Fibroblast of lung (primary cell): Measurements from ENCODE around the gene PGBD1. TPM values are rescaled to one million over a fixed set of nuclear protein-coding genes. Genes with fewer than 3 reads are reported as not detected.
A peak's percentile ranks its signal among the peaks of the same experiment; 100 is the strongest.

ENCODE experiments used
- DNase-seq, 2 donors: peaks; one replicate each; pipeline versions ENCODE4 v3.0.0 to v3.0.0-alpha.2; 2010; ENCODE audit warnings: low read depth in 2 of 2
- H2AFZ ChIP-seq: 2 replicates; pipeline ENCODE4 v1.5.1; 2012; ENCODE audit warnings: low read length, control low read depth, inconsistent platforms
- H3K27ac ChIP-seq: 2 replicates; pipeline ENCODE4 v1.5.1; 2011; ENCODE audit warnings: low read length, control low read depth; ENCODE audit not compliant: insufficient read depth
- H3K27me3 ChIP-seq: 2 replicates; pipeline ENCODE4 v1.5.1; 2011; ENCODE audit warnings: mild to moderate bottlenecking, low read length; ENCODE audit not compliant: control insufficient read depth, insufficient read depth
- H3K36me3 ChIP-seq: 2 replicates; pipeline ENCODE4 v1.5.1; 2011; ENCODE audit warnings: low read length; ENCODE audit not compliant: control insufficient read depth, insufficient read depth
- H3K4me1 ChIP-seq: 2 replicates; pipeline ENCODE4 v1.5.1; 2011; ENCODE audit warnings: low read length; ENCODE audit not compliant: control insufficient read depth, insufficient read depth; ENCODE audit errors: extremely low read depth
- H3K4me2 ChIP-seq: 2 replicates; pipeline ENCODE4 v1.5.1; 2011; ENCODE audit warnings: low read length, control low read depth; ENCODE audit not compliant: insufficient read depth; ENCODE audit errors: extremely low read depth
- H3K4me3 ChIP-seq, 4 experiments: fragments of 200-600 bp in 1 of 4; sonication (generic) in 1 of 4; replicated peaks in 1 of 4; 2 replicates each; pipeline ENCODE4 v1.5.1; 2011 to 2016; ENCODE audit warnings: low read length in 4 of 4, low read depth in 3 of 4, mild to moderate bottlenecking in 3 of 4, control low read depth in 2 of 4, inconsistent platforms in 1 of 4, mixed read lengths in 1 of 4; ENCODE audit not compliant: insufficient read depth in 1 of 4; ENCODE audit errors: control extremely low read depth in 1 of 4
- H3K79me2 ChIP-seq: 2 replicates; pipeline ENCODE4 v1.5.1; 2012; ENCODE audit warnings: mild to moderate bottlenecking, low read length, inconsistent platforms; ENCODE audit not compliant: control insufficient read depth, insufficient read depth
- H3K9ac ChIP-seq: 2 replicates; pipeline ENCODE4 v1.5.1; 2011; ENCODE audit warnings: mild to moderate bottlenecking, low read length, control low read depth; ENCODE audit not compliant: insufficient read depth
- H3K9me3 ChIP-seq: 2 replicates; pipeline ENCODE4 v1.5.1; 2012; ENCODE audit warnings: low read depth, low read length; ENCODE audit not compliant: control insufficient read depth, insufficient read depth
- H4K20me1 ChIP-seq: 2 replicates; pipeline ENCODE4 v1.5.1; 2011; ENCODE audit warnings: low read length; ENCODE audit not compliant: control insufficient read depth, insufficient read depth; ENCODE audit errors: extremely low read depth
- EZH2 ChIP-seq: IDR thresholded peaks from 2 replicates; pipeline ENCODE4 v1.5.1; 2012; ENCODE audit warnings: low read length, control low read depth, mild to moderate bottlenecking; ENCODE audit errors: missing control alignments
- polyA plus RNA-seq, 2 donors: library from polyadenylated mRNA; depleted of rRNA in 1 of 2; stranded (reverse) in 1 of 2; unstranded in 1 of 2; fragments of >200 nt; gene quantifications; 2 replicates each; pipeline ENCODE4 v1.2.1, GENCODE V29; 2011 to 2012; ENCODE audit warnings: missing spikeins in 1 of 2
- total RNA-seq: library from RNA; depleted of rRNA; stranded (reverse); fragments of >200 nt; gene quantifications from 2 replicates; pipeline ENCODE4 v1.2.1, GENCODE V29; 2014
- TF ChIP-seq, protein P1 (sequence below), 2 donors: IDR thresholded peaks in 1 of 2; conservative IDR thresholded peaks in 1 of 2; 1 replicate in 1 of 2; 2 replicates in 1 of 2; pipeline ENCODE4 v1.5.1; 2011 to 2012; ENCODE audit warnings: low read length in 2 of 2, control low read depth in 1 of 2, inconsistent platforms in 1 of 2, low read depth in 1 of 2, mild to moderate bottlenecking in 1 of 2

Gene PGBD1
- total and polyA plus RNA-seq, 2 donors (not counting 1 experiment from before 2014, with no cell fraction given): 5.5 to 5.8 TPM

DNA sequence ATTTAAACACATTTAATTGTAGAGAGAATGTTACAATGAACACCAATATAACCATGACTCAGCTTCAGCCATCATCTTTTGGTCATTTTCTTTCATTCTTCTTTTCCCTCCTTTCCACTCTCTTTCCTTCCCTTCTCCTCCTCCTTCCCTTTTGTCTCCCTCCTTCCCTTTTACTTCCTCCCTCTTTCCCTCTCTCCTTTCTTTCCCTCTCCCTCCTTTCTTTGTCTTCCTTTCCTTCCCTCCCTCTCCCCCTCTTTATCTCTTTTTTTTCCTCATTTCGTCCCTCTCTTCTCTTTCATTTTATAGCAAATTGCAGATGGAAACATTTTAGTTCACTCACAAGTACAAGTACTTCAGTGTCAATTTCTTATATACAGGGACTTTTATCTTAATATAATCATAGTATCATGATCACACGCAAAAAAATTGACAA is 70.1 kb downstream of the PGBD1 start:
- Histone ChIP-seq H3K4me2 (peak overlapping the region; percentile 27), H2AFZ (no peak overlapping the region), H3K27me3 (no peaks in the 10 kb centered on the region), H3K36me3 (no peaks in the 10 kb centered on the region), H3K27ac (no peak overlapping the region), H3K9ac (no peak overlapping the region), H3K4me1 (peaks cover 3% of the 10 kb centered on the region), H3K4me3 (peak overlapping the region in 1 of 4 experiments; percentile 87), H3K9me3 (no peaks in the 10 kb centered on the region), H4K20me1 (no peaks in the 10 kb centered on the region), H3K79me2 (peaks cover 24% of the 10 kb centered on the region)
- no peak for TF ChIP-seq EZH2
- TF ChIP-seq, protein P1, sequence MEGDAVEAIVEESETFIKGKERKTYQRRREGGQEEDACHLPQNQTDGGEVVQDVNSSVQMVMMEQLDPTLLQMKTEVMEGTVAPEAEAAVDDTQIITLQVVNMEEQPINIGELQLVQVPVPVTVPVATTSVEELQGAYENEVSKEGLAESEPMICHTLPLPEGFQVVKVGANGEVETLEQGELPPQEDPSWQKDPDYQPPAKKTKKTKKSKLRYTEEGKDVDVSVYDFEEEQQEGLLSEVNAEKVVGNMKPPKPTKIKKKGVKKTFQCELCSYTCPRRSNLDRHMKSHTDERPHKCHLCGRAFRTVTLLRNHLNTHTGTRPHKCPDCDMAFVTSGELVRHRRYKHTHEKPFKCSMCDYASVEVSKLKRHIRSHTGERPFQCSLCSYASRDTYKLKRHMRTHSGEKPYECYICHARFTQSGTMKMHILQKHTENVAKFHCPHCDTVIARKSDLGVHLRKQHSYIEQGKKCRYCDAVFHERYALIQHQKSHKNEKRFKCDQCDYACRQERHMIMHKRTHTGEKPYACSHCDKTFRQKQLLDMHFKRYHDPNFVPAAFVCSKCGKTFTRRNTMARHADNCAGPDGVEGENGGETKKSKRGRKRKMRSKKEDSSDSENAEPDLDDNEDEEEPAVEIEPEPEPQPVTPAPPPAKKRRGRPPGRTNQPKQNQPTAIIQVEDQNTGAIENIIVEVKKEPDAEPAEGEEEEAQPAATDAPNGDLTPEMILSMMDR (conservative IDR thresholded peaks at IDR 0.05 in 1 of 2, IDR thresholded peaks at IDR 0.05 in 1 of 2; ENCODE audit: low read depth in 1 of 2, low read length in 2 of 2): no peak
- DNase-seq: no peak

Other genes with a start within 250 kb of the PGBD1 start
- 0.33 and 0.51 TPM in 2 replicates for gene ZNF165, start 201.0 kb upstream of the PGBD1 start, total RNA-seq
- 0.14 and 0.23 TPM in 2 replicates for gene ZNF165, start 201.0 kb upstream of the PGBD1 start, polyA plus RNA-seq
- gene ZSCAN16, start 157.0 kb upstream of the PGBD1 start, total RNA-seq: 5.9 and 6.6 TPM in 2 replicates
- 2.0 and 2.7 TPM in 2 replicates for gene ZSCAN16, start 157.0 kb upstream of the PGBD1 start, polyA plus RNA-seq
- gene ZKSCAN8, start 139.7 kb upstream of the PGBD1 start, total RNA-seq: 16.2 and 21.6 TPM in 2 replicates
- 10.2 and 13.4 TPM in 2 replicates for gene ZKSCAN8, start 139.7 kb upstream of the PGBD1 start, polyA plus RNA-seq
- gene ZSCAN9, start 56.3 kb upstream of the PGBD1 start, total RNA-seq: 9.5 and 11.6 TPM in 2 replicates
- gene ZSCAN9, start 56.3 kb upstream of the PGBD1 start, polyA plus RNA-seq: 10.3 and 11.3 TPM in 2 replicates
- gene ZKSCAN4, start 29.3 kb upstream of the PGBD1 start, total RNA-seq: 6.9 and 7.3 TPM in 2 replicates
- gene ZKSCAN4, start 29.3 kb upstream of the PGBD1 start, polyA plus RNA-seq: 3.0 and 4.4 TPM in 2 replicates
- gene NKAPL, start 22.3 kb upstream of the PGBD1 start, total RNA-seq: 2.8 and 3.3 TPM in 2 replicates
- 1.2 and 1.4 TPM in 2 replicates for gene NKAPL, start 22.3 kb upstream of the PGBD1 start, polyA plus RNA-seq
- 21.6 and 23.9 TPM in 2 replicates for gene ZSCAN26, start 14.4 kb upstream of the PGBD1 start, total RNA-seq
- gene ZSCAN26, start 14.4 kb upstream of the PGBD1 start, polyA plus RNA-seq: 12.7 and 16.6 TPM in 2 replicates
- 5.0 and 5.9 TPM in 2 replicates for gene ZSCAN31, start 54.6 kb downstream of the PGBD1 start, total RNA-seq
- 1.8 and 2.9 TPM in 2 replicates for gene ZSCAN31, start 54.6 kb downstream of the PGBD1 start, polyA plus RNA-seq
- gene ZKSCAN3, start 68.4 kb downstream of the PGBD1 start, total RNA-seq: 5.1 and 6.9 TPM in 2 replicates
- gene ZKSCAN3, start 68.4 kb downstream of the PGBD1 start, polyA plus RNA-seq: 3.2 and 3.9 TPM in 2 replicates
- 8.2 and 9.6 TPM in 2 replicates for gene ZSCAN12, start 118.2 kb downstream of the PGBD1 start, total RNA-seq
- 3.3 and 4.7 TPM in 2 replicates for gene ZSCAN12, start 118.2 kb downstream of the PGBD1 start, polyA plus RNA-seq
- 4.9 and 5.1 TPM in 2 replicates for gene ZSCAN23, start 161.9 kb downstream of the PGBD1 start, total RNA-seq
- 1.1 and 3.8 TPM in 2 replicates for gene ZSCAN23, start 161.9 kb downstream of the PGBD1 start, polyA plus RNA-seq
- not detected in 2 replicates for gene GPX6, start 234.2 kb downstream of the PGBD1 start, total RNA-seq
- gene GPX6, start 234.2 kb downstream of the PGBD1 start, polyA plus RNA-seq: not detected in 2 replicates
- not detected in 2 replicates for gene GPX5, start 244.3 kb downstream of the PGBD1 start, total RNA-seq
- not detected in 2 replicates for gene GPX5, start 244.3 kb downstream of the PGBD1 start, polyA plus RNA-seq